ENCODE data around the gene SIN3A. TPM values are rescaled to one million over a fixed set of nuclear protein-coding genes. Genes with fewer than 3 reads are reported as not detected.

SIN3A gene
- total RNA-seq, 1 donor from 2014 or later, result 69.0 TPM

DNA sequence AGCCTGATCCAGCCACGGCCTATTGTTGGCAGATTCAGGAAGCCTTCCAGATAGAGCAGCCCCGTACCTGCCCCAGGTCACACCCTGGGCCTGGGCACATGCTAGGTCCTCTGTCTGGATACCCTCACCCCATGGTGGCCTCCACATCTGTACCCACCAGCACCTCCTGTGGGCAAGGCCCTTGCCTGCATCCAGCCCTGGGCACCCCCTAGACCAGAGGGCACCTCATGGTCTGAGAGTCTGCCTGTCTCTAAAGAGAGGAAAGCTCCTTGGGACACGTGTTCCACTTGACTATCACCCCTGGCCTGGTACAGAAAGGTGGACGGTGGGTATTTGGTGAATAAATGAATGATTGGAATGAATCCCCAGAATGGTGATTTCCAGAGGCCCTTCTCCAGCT is 124.5 kb downstream of the SIN3A start:
- H3K27me3 ChIP-seq, result peaks cover 4% of the 10 kb centered on the region
- H3K4me1 ChIP-seq, result no peaks in the 10 kb centered on the region
- H3K36me3 Mint-ChIP-seq, result no peaks in the 10 kb centered on the region
- no peak overlapping the region for H3K4me3 ChIP-seq
- no peak overlapping the region for H3K9ac ChIP-seq
- H3K9me3 ChIP-seq (ENCODE audit: low read depth), result no peaks in the 10 kb centered on the region
- no peak for TF ChIP-seq CTCF (IDR thresholded peaks at IDR 0.05)
- no peaks in the 10 kb centered on the region for H3F3A ChIP-seq (ENCODE audit: low read depth)
- no peaks in the 10 kb centered on the region for H3K9me3 Mint-ChIP-seq
- no peaks in the 10 kb centered on the region for H3K79me2 ChIP-seq (ENCODE audit: low read depth)
- H3K4me1 Mint-ChIP-seq, result no peaks in the 10 kb centered on the region
- peaks cover 6% of the 10 kb centered on the region for H3K27me3 Mint-ChIP-seq (ENCODE audit: insufficient read depth, low read depth)
- no peaks in the 10 kb centered on the region for H4K20me1 ChIP-seq (ENCODE audit: low read depth)
- H3K27ac Mint-ChIP-seq, result no peak overlapping the region
- no peak for DNase-seq (ENCODE audit: low spot score)
- no peaks in the 10 kb centered on the region for H3K36me3 ChIP-seq
- H3K27ac ChIP-seq, result no peak overlapping the region
- no peak overlapping the region for H3K4me3 Mint-ChIP-seq
- H2AFZ ChIP-seq (replicated peaks), result no peak overlapping the region
- no peak overlapping the region for H3K4me2 ChIP-seq

GRCh38 chr15:75325922-75326321 is 125.6 kb downstream of the SIN3A start:
- Mint-ChIP-seq H3K36me3 (no peaks in the 10 kb centered on the region), H3K4me3 (no peak overlapping the region), H3K27ac (no peak overlapping the region), H3K4me1 (no peaks in the 10 kb centered on the region), H3K27me3 (ENCODE audit: insufficient read depth, low read depth) (peaks cover 6% of the 10 kb centered on the region), H3K9me3 (no peaks in the 10 kb centered on the region)
- Histone ChIP-seq H4K20me1 (ENCODE audit: low read depth) (no peaks in the 10 kb centered on the region), H3K4me2 (no peak overlapping the region), H3F3A (ENCODE audit: low read depth) (no peaks in the 10 kb centered on the region), H3K36me3 (no peaks in the 10 kb centered on the region), H3K4me3 (no peak overlapping the region), H2AFZ (replicated peaks) (no peak overlapping the region), H3K9ac (no peak overlapping the region), H3K9me3 (ENCODE audit: low read depth) (no peaks in the 10 kb centered on the region), H3K79me2 (ENCODE audit: low read depth) (no peaks in the 10 kb centered on the region), H3K27ac (no peak overlapping the region), H3K27me3 (peaks cover 6% of the 10 kb centered on the region), H3K4me1 (no peaks in the 10 kb centered on the region)
- TF ChIP-seq EZH2 (IDR thresholded peaks at IDR 0.05), result no peak
- no peak for DNase-seq (ENCODE audit: low spot score)

DNA sequence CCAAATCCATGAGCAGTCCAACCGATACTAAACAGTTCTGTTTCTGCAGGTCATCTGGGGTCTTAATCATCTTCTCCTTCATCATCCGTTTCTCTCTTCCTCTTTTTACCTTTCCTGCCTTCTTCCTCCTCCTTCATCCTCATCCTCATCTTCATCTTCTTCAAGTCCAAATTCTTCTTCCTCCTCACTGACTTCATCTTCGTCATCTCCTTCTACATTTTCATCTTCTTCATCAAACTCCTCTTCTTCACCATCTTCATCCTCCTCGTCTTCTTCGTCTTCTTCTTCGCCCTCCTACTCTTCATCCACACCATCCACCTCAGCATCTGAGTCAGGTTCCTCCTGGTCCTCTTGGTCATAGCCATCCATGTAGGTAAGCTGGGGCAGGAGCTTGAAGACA is 129.8 kb downstream of the SIN3A start:
- DNase-seq (ENCODE audit: low spot score), result no peak
- Histone ChIP-seq H3K9ac (no peak overlapping the region), H3K27ac (no peak overlapping the region), H3K9me3 (ENCODE audit: low read depth) (no peaks in the 10 kb centered on the region), H4K20me1 (ENCODE audit: low read depth) (no peaks in the 10 kb centered on the region), H3K4me1 (no peaks in the 10 kb centered on the region), H3F3A (ENCODE audit: low read depth) (no peaks in the 10 kb centered on the region), H3K36me3 (no peaks in the 10 kb centered on the region), H3K79me2 (ENCODE audit: low read depth) (no peaks in the 10 kb centered on the region), H3K4me2 (no peak overlapping the region), H3K4me3 (no peak overlapping the region), H2AFZ (replicated peaks) (no peak overlapping the region), H3K27me3 (peaks cover 6% of the 10 kb centered on the region)
- H3K36me3 Mint-ChIP-seq, result no peaks in the 10 kb centered on the region
- H3K4me3 Mint-ChIP-seq, result no peak overlapping the region
- H3K9me3 Mint-ChIP-seq, result no peaks in the 10 kb centered on the region
- no peak for TF ChIP-seq CTCF (IDR thresholded peaks at IDR 0.05)
- TF ChIP-seq EZH2 (IDR thresholded peaks at IDR 0.05), result no peak
- no peak for TF ChIP-seq EZH2phosphoT487 (IDR thresholded peaks at IDR 0.05)
- H3K27me3 Mint-ChIP-seq (ENCODE audit: insufficient read depth, low read depth), result no peaks in the 10 kb centered on the region
- H3K4me1 Mint-ChIP-seq, result no peaks in the 10 kb centered on the region
- no peak overlapping the region for H3K27ac Mint-ChIP-seq

MicroRNAs encoded within 50 kb of the gene (microRNA counts, 767-probe panel; counts per million panel counts)
- 460 counts per million, percentile 90 among the panel's probes with 10 or more counts for microRNA hsa-miR-631

Small RNA genes within 50 kb of the gene (microRNA-seq; reads per million reads assigned to microRNA genes)
- gene MIR631, result not detected

Small RNA genes within 50 kb of the gene (small RNA-seq; reads per million reads assigned to genes)
- not detected for gene AC105036.2

Other genes starting within 250 kb of the SIN3A start
- gene C15orf39, start 249.8 kb downstream of the SIN3A start, total RNA-seq (ENCODE audit: low replicate concordance), result 1.2 and 7.1 TPM in 2 replicates
- gene GOLGA6C, start 193.4 kb downstream of the SIN3A start, total RNA-seq (ENCODE audit: low replicate concordance), result not detected in 2 replicates
- gene GOLGA6D, start 168.9 kb downstream of the SIN3A start, total RNA-seq (ENCODE audit: low replicate concordance), result not detected in 2 replicates
- 36.4 and 72.6 TPM in 2 replicates for gene COMMD4, start 115.6 kb downstream of the SIN3A start, total RNA-seq (ENCODE audit: low replicate concordance)
- gene NEIL1, start 104.7 kb downstream of the SIN3A start, total RNA-seq (ENCODE audit: low replicate concordance), result 11.2 and 30.1 TPM in 2 replicates
- 76.8 and 164 TPM in 2 replicates for gene MAN2C1, start 83.1 kb downstream of the SIN3A start, total RNA-seq (ENCODE audit: low replicate concordance)
- gene PTPN9, start 127.6 kb upstream of the SIN3A start, total RNA-seq (ENCODE audit: low replicate concordance), result 8.6 and 11.4 TPM in 2 replicates
- 18.4 and 20.7 TPM in 2 replicates for gene SNUPN, start 174.0 kb upstream of the SIN3A start, total RNA-seq (ENCODE audit: low replicate concordance)
- gene IMP3, start 188.5 kb upstream of the SIN3A start, total RNA-seq (ENCODE audit: low replicate concordance), result 62.1 and 96.1 TPM in 2 replicates
- 10.1 and 20.7 TPM in 2 replicates for gene SNX33, start 196.2 kb upstream of the SIN3A start, total RNA-seq (ENCODE audit: low replicate concordance)